GM23338 (cell line): ENCODE results near the gene SEC16B. TPM values are rescaled to one million over a fixed set of nuclear protein-coding genes. Genes with fewer than 3 reads are reported as not detected.
A peak's percentile ranks its signal among the peaks of the same experiment; 100 is the strongest.
"Not testable (repeated sequence)": the region's sequence is repeated elsewhere in the genome, so short reads cannot be mapped to it uniquely, and the experiment has no call there.

Source experiments
- ATAC-seq: fragments of 200-7000 bp; cut with Tn5 transposase; 3 replicates; pipeline ENCODE4 v1.9.1; 2020
- DNase-seq: peaks from one replicate; pipeline ENCODE4 v3.0.0-alpha.2; 2015; ENCODE audit warnings: low spot score
- H2AFZ ChIP-seq: fragments of 200-600 bp; sonication (generic); 2 replicates; pipeline ENCODE4 v1.8.0; 2016; ENCODE audit warnings: antibody characterized with exemption, mild to moderate bottlenecking, moderate library complexity
- H3F3A ChIP-seq: fragments of 200-600 bp; sonication (generic); replicated peaks from 2 replicates; pipeline ENCODE4 v1.8.0; 2017; ENCODE audit warnings: antibody characterized with exemption, mixed run types, low read depth
- H3K27ac ChIP-seq: fragments of 200-600 bp; sonication (generic); 2 replicates; pipeline ENCODE4 v1.6.1; 2016; ENCODE audit warnings: low read depth
- H3K27me3 ChIP-seq: fragments of 200-600 bp; sonication (generic); 2 replicates; pipeline ENCODE4 v1.8.0; 2016; ENCODE audit warnings: mild to moderate bottlenecking, mixed run types, moderate library complexity; ENCODE audit not compliant: insufficient read depth
- H3K36me3 ChIP-seq: fragments of 200-600 bp; sonication (generic); 2 replicates; pipeline ENCODE4 v1.8.0; 2016; ENCODE audit warnings: mild to moderate bottlenecking; ENCODE audit not compliant: insufficient read depth
- H3K4me1 ChIP-seq: fragments of 200-600 bp; sonication (generic); 2 replicates; pipeline ENCODE4 v1.8.0; 2016; ENCODE audit warnings: mild to moderate bottlenecking, moderate library complexity; ENCODE audit not compliant: insufficient read depth
- H3K4me2 ChIP-seq: fragments of 200-600 bp; sonication (generic); 2 replicates; pipeline ENCODE4 v1.7.1; 2017; ENCODE audit warnings: mixed run types
- H3K4me3 ChIP-seq: fragments of 200-600 bp; sonication (generic); 2 replicates; pipeline ENCODE4 v1.6.1; 2016; ENCODE audit warnings: mixed run types
- H3K79me2 ChIP-seq: fragments of 200-600 bp; sonication (generic); replicated peaks from 2 replicates; pipeline ENCODE4 v1.8.0; 2017; ENCODE audit warnings: mild to moderate bottlenecking; ENCODE audit not compliant: insufficient read depth
- H3K9me2 ChIP-seq: fragments of 200-600 bp; sonication (generic); 2 replicates; pipeline ENCODE4 v1.8.0; 2017; ENCODE audit not compliant: insufficient read depth
- H4K20me1 ChIP-seq: fragments of 200-600 bp; sonication (generic); replicated peaks from 2 replicates; pipeline ENCODE4 v1.8.0; 2017; ENCODE audit warnings: mild to moderate bottlenecking; ENCODE audit not compliant: insufficient read depth
- H3K27ac Mint-ChIP-seq: 2 replicates; pipeline ENCODE4 v1.8.0; 2020; ENCODE audit warnings: inconsistent platforms, mild to moderate bottlenecking, moderate library complexity, mixed read lengths
- H3K27me3 Mint-ChIP-seq: 3 replicates; pipeline ENCODE4 v1.8.0; 2022; ENCODE audit warnings: low read depth, mild to moderate bottlenecking, moderate library complexity, mixed read lengths, inconsistent platforms; ENCODE audit not compliant: insufficient read depth, poor library complexity
- H3K36me3 Mint-ChIP-seq: 3 replicates; pipeline ENCODE4 v1.8.0; 2021; ENCODE audit warnings: low read depth, mild to moderate bottlenecking, inconsistent platforms, moderate library complexity, mixed read lengths
- H3K4me1 Mint-ChIP-seq: 3 replicates; pipeline ENCODE4 v1.8.0; 2020; ENCODE audit warnings: mild to moderate bottlenecking, inconsistent platforms, mixed read lengths
- H3K4me3 Mint-ChIP-seq: 3 replicates; pipeline ENCODE4 v1.8.0; 2021; ENCODE audit warnings: moderate library complexity, mild to moderate bottlenecking, inconsistent platforms, mixed read lengths
- H3K9me3 Mint-ChIP-seq: 3 replicates; pipeline ENCODE4 v1.8.0; 2020; ENCODE audit warnings: moderate library complexity, mild to moderate bottlenecking, inconsistent platforms, mixed read lengths
- EZH2phosphoT487 ChIP-seq: fragments of 200-600 bp; sonication (generic); IDR thresholded peaks from one replicate; pipeline ENCODE4 v1.8.1; 2018; ENCODE audit warnings: antibody characterized with exemption; ENCODE audit not compliant: unreplicated experiment
- STAT1 ChIP-seq: IDR thresholded peaks from one replicate; pipeline ENCODE4 v1.6.1; 2016; ENCODE audit warnings: antibody characterized with exemption; ENCODE audit not compliant: unreplicated experiment
- ZNF114 ChIP-seq: fragments of 250-450 bp; sonication (Bioruptor Pico); IDR thresholded peaks from 2 replicates; pipeline ENCODE4 v1.5.0; 2020; ENCODE audit warnings: mild to moderate bottlenecking, moderate library complexity
- polyA plus RNA-seq: library from polyadenylated mRNA; unstranded; fragments of >200 nt; fragmentation: Nextera tagmentation; extraction: Ambion mirVana; gene quantifications from 2 replicates; pipeline ENCODE4 v1.2.1, GENCODE V29; 2016
- total RNA-seq: library from RNA; depleted of rRNA; stranded (reverse); fragments of >200 nt; shearing (Covaris generic); gene quantifications from 2 replicates; pipeline ENCODE4 v1.2.3, GENCODE V29; 2014
- TF ChIP-seq, protein P1 (sequence below): fragments of 250-450 bp; sonication (Bioruptor Pico); IDR thresholded peaks from 2 replicates; pipeline ENCODE4 v1.5.0; 2020; ENCODE audit warnings: mild to moderate bottlenecking, moderate library complexity
- TF ChIP-seq, protein P2 (sequence below): IDR thresholded peaks from 2 replicates; pipeline ENCODE4 v1.6.1; 2016; ENCODE audit warnings: antibody characterized with exemption

Gene SEC16B
- total and polyA plus RNA-seq, 2 experiments from 2014 or later: 0.29 to 1.2 TPM

DNA sequence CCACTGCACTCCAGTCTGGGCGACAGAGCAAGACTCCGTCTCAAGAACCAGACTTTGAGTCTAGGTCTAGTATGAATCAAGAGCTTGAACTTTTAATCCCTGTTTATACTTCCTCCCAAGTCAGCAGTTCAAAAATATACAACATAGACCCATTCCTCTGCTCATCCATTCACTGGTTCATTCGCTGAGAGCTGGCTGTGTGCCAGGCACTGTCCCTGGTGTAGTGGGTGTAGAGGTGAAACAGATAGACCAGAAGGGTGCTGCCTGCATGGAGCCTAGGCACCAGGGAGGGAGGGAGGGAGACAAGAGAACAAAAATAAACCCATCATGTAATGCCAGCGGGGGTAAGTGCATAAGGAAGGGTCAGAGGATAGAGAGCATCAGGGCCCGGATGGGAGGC lies 25.5 kb upstream of the SEC16B start (continued):
- TF ChIP-seq, protein P1, sequence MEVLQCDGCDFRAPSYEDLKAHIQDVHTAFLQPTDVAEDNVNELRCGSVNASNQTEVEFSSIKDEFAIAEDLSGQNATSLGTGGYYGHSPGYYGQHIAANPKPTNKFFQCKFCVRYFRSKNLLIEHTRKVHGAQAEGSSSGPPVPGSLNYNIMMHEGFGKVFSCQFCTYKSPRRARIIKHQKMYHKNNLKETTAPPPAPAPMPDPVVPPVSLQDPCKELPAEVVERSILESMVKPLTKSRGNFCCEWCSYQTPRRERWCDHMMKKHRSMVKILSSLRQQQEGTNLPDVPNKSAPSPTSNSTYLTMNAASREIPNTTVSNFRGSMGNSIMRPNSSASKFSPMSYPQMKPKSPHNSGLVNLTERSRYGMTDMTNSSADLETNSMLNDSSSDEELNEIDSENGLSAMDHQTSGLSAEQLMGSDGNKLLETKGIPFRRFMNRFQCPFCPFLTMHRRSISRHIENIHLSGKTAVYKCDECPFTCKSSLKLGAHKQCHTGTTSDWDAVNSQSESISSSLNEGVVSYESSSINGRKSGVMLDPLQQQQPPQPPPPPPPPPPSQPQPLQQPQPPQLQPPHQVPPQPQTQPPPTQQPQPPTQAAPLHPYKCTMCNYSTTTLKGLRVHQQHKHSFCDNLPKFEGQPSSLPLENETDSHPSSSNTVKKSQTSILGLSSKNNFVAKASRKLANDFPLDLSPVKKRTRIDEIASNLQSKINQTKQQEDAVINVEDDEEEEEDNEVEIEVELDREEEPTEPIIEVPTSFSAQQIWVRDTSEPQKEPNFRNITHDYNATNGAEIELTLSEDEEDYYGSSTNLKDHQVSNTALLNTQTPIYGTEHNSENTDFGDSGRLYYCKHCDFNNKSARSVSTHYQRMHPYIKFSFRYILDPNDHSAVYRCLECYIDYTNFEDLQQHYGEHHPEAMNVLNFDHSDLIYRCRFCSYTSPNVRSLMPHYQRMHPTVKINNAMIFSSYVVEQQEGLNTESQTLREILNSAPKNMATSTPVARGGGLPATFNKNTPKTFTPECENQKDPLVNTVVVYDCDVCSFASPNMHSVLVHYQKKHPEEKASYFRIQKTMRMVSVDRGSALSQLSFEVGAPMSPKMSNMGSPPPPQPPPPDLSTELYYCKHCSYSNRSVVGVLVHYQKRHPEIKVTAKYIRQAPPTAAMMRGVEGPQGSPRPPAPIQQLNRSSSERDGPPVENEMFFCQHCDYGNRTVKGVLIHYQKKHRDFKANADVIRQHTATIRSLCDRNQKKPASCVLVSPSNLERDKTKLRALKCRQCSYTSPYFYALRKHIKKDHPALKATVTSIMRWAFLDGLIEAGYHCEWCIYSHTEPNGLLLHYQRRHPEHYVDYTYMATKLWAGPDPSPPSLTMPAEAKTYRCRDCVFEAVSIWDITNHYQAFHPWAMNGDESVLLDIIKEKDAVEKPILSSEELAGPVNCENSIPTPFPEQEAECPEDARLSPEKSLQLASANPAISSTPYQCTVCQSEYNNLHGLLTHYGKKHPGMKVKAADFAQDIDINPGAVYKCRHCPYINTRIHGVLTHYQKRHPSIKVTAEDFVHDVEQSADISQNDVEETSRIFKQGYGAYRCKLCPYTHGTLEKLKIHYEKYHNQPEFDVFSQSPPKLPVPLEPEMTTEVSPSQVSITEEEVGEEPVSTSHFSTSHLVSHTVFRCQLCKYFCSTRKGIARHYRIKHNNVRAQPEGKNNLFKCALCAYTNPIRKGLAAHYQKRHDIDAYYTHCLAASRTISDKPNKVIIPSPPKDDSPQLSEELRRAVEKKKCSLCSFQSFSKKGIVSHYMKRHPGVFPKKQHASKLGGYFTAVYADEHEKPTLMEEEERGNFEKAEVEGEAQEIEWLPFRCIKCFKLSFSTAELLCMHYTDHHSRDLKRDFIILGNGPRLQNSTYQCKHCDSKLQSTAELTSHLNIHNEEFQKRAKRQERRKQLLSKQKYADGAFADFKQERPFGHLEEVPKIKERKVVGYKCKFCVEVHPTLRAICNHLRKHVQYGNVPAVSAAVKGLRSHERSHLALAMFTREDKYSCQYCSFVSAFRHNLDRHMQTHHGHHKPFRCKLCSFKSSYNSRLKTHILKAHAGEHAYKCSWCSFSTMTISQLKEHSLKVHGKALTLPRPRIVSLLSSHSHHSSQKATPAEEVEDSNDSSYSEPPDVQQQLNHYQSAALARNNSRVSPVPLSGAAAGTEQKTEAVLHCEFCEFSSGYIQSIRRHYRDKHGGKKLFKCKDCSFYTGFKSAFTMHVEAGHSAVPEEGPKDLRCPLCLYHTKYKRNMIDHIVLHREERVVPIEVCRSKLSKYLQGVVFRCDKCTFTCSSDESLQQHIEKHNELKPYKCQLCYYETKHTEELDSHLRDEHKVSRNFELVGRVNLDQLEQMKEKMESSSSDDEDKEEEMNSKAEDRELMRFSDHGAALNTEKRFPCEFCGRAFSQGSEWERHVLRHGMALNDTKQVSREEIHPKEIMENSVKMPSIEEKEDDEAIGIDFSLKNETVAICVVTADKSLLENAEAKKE (CRISPR knock-in tag): no peak
- TF ChIP-seq ZNF114 (CRISPR knock-in tag) (no peak), STAT1 (no peak), EZH2phosphoT487 (no peak)
- TF ChIP-seq, protein P2, sequence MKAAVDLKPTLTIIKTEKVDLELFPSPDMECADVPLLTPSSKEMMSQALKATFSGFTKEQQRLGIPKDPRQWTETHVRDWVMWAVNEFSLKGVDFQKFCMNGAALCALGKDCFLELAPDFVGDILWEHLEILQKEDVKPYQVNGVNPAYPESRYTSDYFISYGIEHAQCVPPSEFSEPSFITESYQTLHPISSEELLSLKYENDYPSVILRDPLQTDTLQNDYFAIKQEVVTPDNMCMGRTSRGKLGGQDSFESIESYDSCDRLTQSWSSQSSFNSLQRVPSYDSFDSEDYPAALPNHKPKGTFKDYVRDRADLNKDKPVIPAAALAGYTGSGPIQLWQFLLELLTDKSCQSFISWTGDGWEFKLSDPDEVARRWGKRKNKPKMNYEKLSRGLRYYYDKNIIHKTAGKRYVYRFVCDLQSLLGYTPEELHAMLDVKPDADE: no peak

DNA sequence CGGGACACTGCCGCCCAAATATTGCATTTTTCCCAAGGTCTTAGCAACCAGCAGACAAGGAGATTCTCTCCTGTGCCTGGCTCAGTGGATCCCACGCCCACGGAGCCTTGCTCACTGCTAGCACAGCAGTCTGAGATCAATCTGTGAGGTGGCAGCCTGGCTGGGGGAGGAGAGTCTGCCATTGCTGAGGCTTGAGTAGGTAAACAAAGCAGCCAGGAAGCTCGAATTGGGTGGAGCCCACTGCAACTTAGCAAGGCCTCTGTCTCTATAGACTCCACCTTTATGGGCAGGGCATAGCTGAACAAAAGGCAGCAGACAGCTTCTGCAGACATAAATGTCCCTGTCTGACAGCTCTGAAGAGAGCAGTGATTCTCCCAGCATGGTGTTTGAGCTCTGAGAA lies 16.4 kb upstream of the SEC16B start:
- DNase-seq (peak; percentile 43), ATAC-seq (peak; percentile 74)
- not testable (repeated sequence) for H3K79me2 ChIP-seq, H3K36me3 ChIP-seq, H3K27me3 ChIP-seq, H3K4me3 Mint-ChIP-seq, H3K4me3 ChIP-seq, H3K27ac Mint-ChIP-seq, H4K20me1 ChIP-seq, H3K27ac ChIP-seq, H3K4me1 ChIP-seq, H3K4me1 Mint-ChIP-seq, H3F3A ChIP-seq, H3K27me3 Mint-ChIP-seq, H3K36me3 Mint-ChIP-seq, H3K9me2 ChIP-seq, H3K4me2 ChIP-seq
- peak overlapping the region; percentile 89 for H2AFZ ChIP-seq
- peaks cover 14% of the 10 kb centered on the region; the same call in 2 of the 3 replicates for H3K9me3 Mint-ChIP-seq
